Central memory CD8-positive, alpha-beta T cell (primary cell): ENCODE data around the gene CASTOR1.

Experiments
- ATAC-seq: fragments of 150-1000 bp; cut with Tn5 transposase; replicated peaks from 2 replicates; pipeline ENCODE4 v1.10.0; 2022; ENCODE audit warnings: mild to moderate bottlenecking, moderate FRiP score, moderate number of reproducible peaks; ENCODE audit not compliant: poor library complexity, severe bottlenecking; ENCODE audit errors: extremely low read depth
- DNase-seq, 2 donors: peaks; one replicate each; pipeline ENCODE4 v3.0.0; 2021; ENCODE audit warnings: low spot score in 2 of 2
- H3K27ac Mint-ChIP-seq: one replicate; pipeline ENCODE4 v1.8.0; 2022; ENCODE audit warnings: low read depth, mild to moderate bottlenecking, moderate library complexity, mixed read lengths
- H3K27me3 Mint-ChIP-seq: one replicate; pipeline ENCODE4 v1.8.0; 2022; ENCODE audit warnings: mixed read lengths
- H3K36me3 Mint-ChIP-seq: one replicate; pipeline ENCODE4 v1.8.0; 2022; ENCODE audit warnings: mild to moderate bottlenecking, moderate library complexity, mixed read lengths; ENCODE audit not compliant: insufficient read depth
- H3K4me1 Mint-ChIP-seq: one replicate; pipeline ENCODE4 v1.8.0; 2022; ENCODE audit warnings: mixed read lengths
- H3K4me3 Mint-ChIP-seq: one replicate; pipeline ENCODE4 v1.8.0; 2022; ENCODE audit warnings: mild to moderate bottlenecking, moderate library complexity, mixed read lengths
- H3K9me3 Mint-ChIP-seq: one replicate; pipeline ENCODE4 v1.8.0; 2022; ENCODE audit warnings: mixed read lengths

The CASTOR1 gene

DNA sequence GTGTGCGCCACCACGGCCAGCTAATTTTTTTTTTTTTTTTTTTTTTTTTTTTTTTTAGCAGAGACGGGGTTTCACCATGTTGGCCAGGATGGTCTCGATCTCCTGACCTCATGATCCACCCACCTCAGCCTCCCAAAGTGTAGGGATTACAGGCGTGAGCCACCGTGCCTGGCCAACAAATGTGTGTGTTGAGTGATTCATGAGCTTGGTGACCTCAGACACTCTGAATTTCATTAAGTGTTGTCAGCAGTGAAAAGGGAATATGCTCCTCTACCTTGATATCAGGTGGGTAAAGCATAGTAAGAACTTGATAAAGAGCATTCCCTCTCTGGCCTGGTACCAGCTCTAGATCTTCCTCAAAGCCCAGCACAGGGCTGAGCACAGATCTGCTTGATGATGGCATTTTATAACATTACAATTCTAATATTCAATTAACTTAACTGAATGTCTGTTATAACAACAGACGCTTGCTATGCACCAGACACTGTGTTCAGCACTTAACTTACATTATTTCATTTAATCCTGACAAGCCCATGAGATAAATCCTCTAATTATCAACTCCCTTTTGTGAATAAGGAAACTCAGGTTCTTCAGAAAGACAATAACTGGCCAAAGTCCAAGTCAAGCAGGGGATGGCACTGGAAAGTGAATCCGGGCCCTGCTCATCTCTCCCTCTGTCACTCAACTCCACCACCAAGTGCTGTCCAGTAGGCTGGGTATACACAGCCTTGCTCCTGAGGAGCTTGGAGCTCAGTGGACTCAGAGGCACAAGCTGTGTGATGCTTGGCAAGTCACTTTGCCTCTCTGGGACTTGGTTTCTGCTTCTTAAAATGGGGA lies 24.4 kb upstream of the CASTOR1 start:
- H3K36me3 Mint-ChIP-seq = peaks cover 7% of the 10 kb centered on the region
- H3K27ac Mint-ChIP-seq = peak overlapping the region; percentile 92
- no peaks in the 10 kb centered on the region for H3K9me3 Mint-ChIP-seq
- H3K4me1 Mint-ChIP-seq = peaks cover 84% of the 10 kb centered on the region
- H3K4me3 Mint-ChIP-seq = no peak overlapping the region
- no peaks in the 10 kb centered on the region for H3K27me3 Mint-ChIP-seq
- no peak for DNase-seq
- ATAC-seq = no peak

- Mint-ChIP-seq H3K27ac (peak overlapping the region; percentile 92), H3K36me3 (peaks cover 5% of the 10 kb centered on the region), H3K4me1 (peaks cover 83% of the 10 kb centered on the region), H3K9me3 (no peaks in the 10 kb centered on the region), H3K27me3 (no peaks in the 10 kb centered on the region), H3K4me3 (peak overlapping the region; percentile 55)
- DNase-seq (no peak), ATAC-seq (no peak)
Measured at GRCh38 chr22:30312053-30312452, 22.7 kb upstream of the CASTOR1 start.

GRCh38 chr22:30310881-30311771 lies 21.8 kb upstream of the CASTOR1 start:
- ATAC-seq (no peak), DNase-seq (no peak)
- peaks cover 9% of the 10 kb centered on the region for H3K36me3 Mint-ChIP-seq
- H3K27me3 Mint-ChIP-seq = no peaks in the 10 kb centered on the region
- peaks cover 86% of the 10 kb centered on the region for H3K4me1 Mint-ChIP-seq
- H3K27ac Mint-ChIP-seq = peak overlapping the region; percentile 92
- no peaks in the 10 kb centered on the region for H3K9me3 Mint-ChIP-seq
- peak overlapping the region; percentile 60 for H3K4me3 Mint-ChIP-seq

GRCh38 chr22:30309951-30310741 lies 20.8 kb upstream of the CASTOR1 start:
- Mint-ChIP-seq H3K4me3 (peak overlapping the region; percentile 60), H3K27ac (peak overlapping the region; percentile 92), H3K9me3 (no peaks in the 10 kb centered on the region), H3K36me3 (peaks cover 9% of the 10 kb centered on the region), H3K4me1 (peaks cover 86% of the 10 kb centered on the region), H3K27me3 (no peaks in the 10 kb centered on the region)
- DNase-seq = no peak
- peak; percentile 37 for ATAC-seq

GRCh38 chr22:30308518-30309230 lies 19.4 kb upstream of the CASTOR1 start:
- H3K36me3 Mint-ChIP-seq = peaks cover 9% of the 10 kb centered on the region
- ATAC-seq = no peak
- H3K27ac Mint-ChIP-seq = peak overlapping the region; percentile 92
- DNase-seq = no peak
- H3K9me3 Mint-ChIP-seq = no peaks in the 10 kb centered on the region
- peaks cover 91% of the 10 kb centered on the region for H3K4me1 Mint-ChIP-seq
- peak overlapping the region; percentile 76 for H3K4me3 Mint-ChIP-seq
- no peaks in the 10 kb centered on the region for H3K27me3 Mint-ChIP-seq

- Mint-ChIP-seq H3K36me3 (peaks cover 9% of the 10 kb centered on the region), H3K4me1 (peaks cover 94% of the 10 kb centered on the region), H3K9me3 (no peaks in the 10 kb centered on the region), H3K27ac (peak overlapping the region; percentile 92), H3K27me3 (no peaks in the 10 kb centered on the region), H3K4me3 (peak overlapping the region; percentile 76)
- ATAC-seq (no peak), DNase-seq (no peak)
Measured at GRCh38 chr22:30308093-30308492, 18.8 kb upstream of the CASTOR1 start.

DNA sequence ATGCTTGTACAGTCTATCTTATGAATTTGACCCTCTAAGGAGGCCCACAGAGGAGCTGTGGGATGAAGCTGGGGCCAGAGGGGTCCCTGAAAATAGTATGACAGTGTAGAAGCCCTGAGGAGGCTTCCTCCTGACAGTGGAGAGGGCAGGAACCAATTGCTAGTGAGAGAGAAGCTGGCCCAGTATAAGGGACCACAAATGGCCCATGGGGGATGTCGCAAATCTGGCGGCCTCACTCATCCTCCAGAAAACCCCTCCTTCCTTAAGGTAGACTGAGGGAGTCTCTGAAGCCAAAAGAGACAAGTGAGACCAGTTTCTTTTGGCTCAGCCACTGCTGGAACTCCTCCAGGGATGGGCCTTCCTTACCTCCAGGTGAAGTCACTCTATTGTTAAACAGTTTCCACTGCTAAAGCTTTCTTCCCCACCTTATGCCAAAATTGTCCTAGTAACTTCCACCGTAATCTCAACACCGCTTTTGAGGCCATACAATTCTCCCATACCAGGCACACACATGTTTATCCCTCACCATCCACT lies 17.8 kb upstream of the CASTOR1 start:
- Mint-ChIP-seq H3K9me3 (no peaks in the 10 kb centered on the region), H3K27me3 (no peaks in the 10 kb centered on the region), H3K27ac (peak overlapping the region; percentile 92), H3K4me1 (peaks cover 94% of the 10 kb centered on the region), H3K36me3 (peaks cover 12% of the 10 kb centered on the region), H3K4me3 (peak overlapping the region; percentile 76)
- no peak for ATAC-seq
- no peak for DNase-seq

DNA sequence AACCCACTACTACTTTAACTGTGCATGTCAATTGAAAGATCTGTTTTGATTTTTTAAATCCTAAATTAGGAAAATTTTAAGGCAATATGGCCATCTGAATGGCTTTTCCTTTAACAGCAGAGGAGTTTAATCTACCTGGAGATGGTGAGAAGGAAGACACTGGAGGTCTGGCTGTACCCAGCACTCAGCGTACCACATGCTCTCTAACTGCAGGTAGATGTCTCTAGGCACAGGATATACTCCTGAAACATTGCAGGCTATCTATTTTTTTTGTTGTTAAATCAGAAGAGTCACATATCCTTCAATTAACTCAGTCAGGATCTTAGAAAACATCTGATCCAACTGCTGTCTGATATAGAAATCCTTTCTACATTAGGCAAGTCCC lies 17.3 kb upstream of the CASTOR1 start:
- H3K9me3 Mint-ChIP-seq = no peaks in the 10 kb centered on the region
- peaks cover 94% of the 10 kb centered on the region for H3K4me1 Mint-ChIP-seq
- DNase-seq (no peak), ATAC-seq (peak; percentile 25)
- peak overlapping the region; percentile 92 for H3K27ac Mint-ChIP-seq
- H3K27me3 Mint-ChIP-seq = no peaks in the 10 kb centered on the region
- peak overlapping the region; percentile 76 for H3K4me3 Mint-ChIP-seq
- H3K36me3 Mint-ChIP-seq = peaks cover 12% of the 10 kb centered on the region

GRCh38 chr22:30305906-30306626 lies 16.8 kb upstream of the CASTOR1 start:
- H3K4me3 Mint-ChIP-seq = peak overlapping the region; percentile 76
- ATAC-seq (peak; percentile 74), DNase-seq (no peak)
- no peaks in the 10 kb centered on the region for H3K9me3 Mint-ChIP-seq
- H3K27ac Mint-ChIP-seq = peak overlapping the region; percentile 92
- H3K4me1 Mint-ChIP-seq = peaks cover 94% of the 10 kb centered on the region
- peaks cover 12% of the 10 kb centered on the region for H3K36me3 Mint-ChIP-seq
- no peaks in the 10 kb centered on the region for H3K27me3 Mint-ChIP-seq

DNA sequence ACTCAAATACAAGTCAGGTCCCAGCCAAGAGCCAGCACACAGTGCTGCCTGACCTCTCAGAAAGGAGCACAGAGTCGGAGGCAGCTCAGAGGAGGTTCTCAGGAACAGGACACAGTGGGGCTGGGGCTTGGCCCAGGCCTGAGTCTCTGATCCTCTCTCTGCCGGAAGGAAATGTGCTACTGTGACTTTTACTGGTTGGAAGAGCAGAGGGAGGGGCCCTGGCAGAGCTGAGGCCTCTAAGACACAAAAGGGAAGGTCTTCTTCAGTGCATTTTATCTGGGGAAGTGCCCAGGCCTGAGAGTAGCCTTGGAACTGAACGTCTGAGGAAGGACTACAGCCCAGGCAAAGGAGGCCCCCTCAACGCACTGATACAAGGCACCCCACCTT lies 16.2 kb upstream of the CASTOR1 start:
- H3K27me3 Mint-ChIP-seq = no peaks in the 10 kb centered on the region
- H3K9me3 Mint-ChIP-seq = no peaks in the 10 kb centered on the region
- peak; percentile 61 for ATAC-seq
- peak; percentile 31 to 35 for DNase-seq
- peak overlapping the region; percentile 76 for H3K4me3 Mint-ChIP-seq
- peaks cover 92% of the 10 kb centered on the region for H3K4me1 Mint-ChIP-seq
- peak overlapping the region; percentile 92 for H3K27ac Mint-ChIP-seq
- H3K36me3 Mint-ChIP-seq = peaks cover 9% of the 10 kb centered on the region

- H3K27ac Mint-ChIP-seq = peak overlapping the region; percentile 92
- H3K9me3 Mint-ChIP-seq = no peaks in the 10 kb centered on the region
- H3K36me3 Mint-ChIP-seq = peaks cover 12% of the 10 kb centered on the region
- DNase-seq (no peak), ATAC-seq (no peak)
- H3K4me3 Mint-ChIP-seq = peak overlapping the region; percentile 76
- H3K4me1 Mint-ChIP-seq = peaks cover 84% of the 10 kb centered on the region
- no peaks in the 10 kb centered on the region for H3K27me3 Mint-ChIP-seq
Measured at GRCh38 chr22:30304495-30305244, 15.4 kb upstream of the CASTOR1 start.
